Muscle of back (tissue), 11 donors: Measurements from ENCODE around the gene MEOX1. TPM values are rescaled to one million over a fixed set of nuclear protein-coding genes. Genes with fewer than 3 reads are reported as not detected.

ENCODE experiments used
- DNase-seq, 3 donors: peaks; one replicate each; pipeline versions ENCODE4 v3.0.0 to v3.0.0-alpha.2; 2013
- polyA plus RNA-seq, 10 donors: library from polyadenylated mRNA; unstranded; fragments of 120-200 nt; gene quantifications; one replicate each; pipeline ENCODE4 v1.2.1, GENCODE V29; 2013; ENCODE audit not compliant: insufficient read length in 10 of 10

The MEOX1 gene
- polyA plus RNA-seq, 10 donors, result 9.4 to 22.3 (median 14.0) TPM

- no peak for DNase-seq
Measured at GRCh38 chr17:43595466-43595865, 66.3 kb downstream of the MEOX1 start.

GRCh38 chr17:43591779-43592562, 69.8 kb downstream of the MEOX1 start:
- peak; percentile 94 to 97 (median 94) for DNase-seq

GRCh38 chr17:43591001-43591400, 70.7 kb downstream of the MEOX1 start:
- DNase-seq, result no peak

Other genes with a start within 250 kb of the MEOX1 start
- 10 to 100 TPM; 22.4 to 31.6 (median 26.7) TPM for gene DHX8, start 177.9 kb downstream of the MEOX1 start, polyA plus RNA-seq
- 1 to 10 TPM; 3.8 to 7.2 (median 5.8) TPM for gene ETV4, start 115.6 kb downstream of the MEOX1 start, polyA plus RNA-seq
- under 1 TPM in 1 of 10 donors, not detected in 9; 0.86 TPM for gene SOST, start 96.9 kb upstream of the MEOX1 start, polyA plus RNA-seq
- gene DUSP3, start 117.1 kb upstream of the MEOX1 start, polyA plus RNA-seq, result 100 to 1,000 TPM in 1 of 10 donors, 10 to 100 TPM in 9; 54.8 to 103 (median 63.9) TPM
- under 1 TPM in 5 of 10 donors, not detected in 5; 0.08 to 0.13 (median 0.10) TPM for gene CFAP97D1, start 118.5 kb upstream of the MEOX1 start, polyA plus RNA-seq
- 1 to 10 TPM; 2.4 to 8.0 (median 4.6) TPM for gene MPP3, start 171.2 kb upstream of the MEOX1 start, polyA plus RNA-seq
- 1 to 10 TPM; 1.1 to 4.2 (median 2.8) TPM for gene CD300LG, start 185.3 kb upstream of the MEOX1 start, polyA plus RNA-seq
- gene MPP2, start 245.6 kb upstream of the MEOX1 start, polyA plus RNA-seq, result 1 to 10 TPM; 2.3 to 5.1 (median 3.7) TPM